SK-N-SH (cell line): ENCODE measurements around the gene SHISA8. TPM values are rescaled to one million over a fixed set of nuclear protein-coding genes. Genes with fewer than 3 reads are reported as not detected.

ENCODE experiments used
- CTCF ChIA-PET: fragments of 300-600, 350-600 bp; formaldehyde crosslinking; extraction: SDS; loops from one replicate; lab custom pipeline; 2021; lab: Yijun Ruan, JAX
- POLR2A ChIA-PET: fragments of 350-600 bp; sonication (Branson Sonifier 250); formaldehyde crosslinking; extraction: SDS; loops from one replicate; lab custom pipeline; 2020; ENCODE audit warnings: antibody characterized with exemption, inconsistent platforms; lab: Yijun Ruan, JAX
- DNase-seq: peaks from one replicate; pipeline ENCODE4 v3.0.0; 2012
- H2AFZ ChIP-seq: fragments of 200-600 bp; sonication (generic); 2 replicates; pipeline ENCODE4 v1.8.1; 2016; ENCODE audit warnings: antibody characterized with exemption, mild to moderate bottlenecking, low read depth
- H3F3A ChIP-seq: fragments of 200-600 bp; sonication (generic); replicated peaks from 2 replicates; pipeline ENCODE3; 2016; ENCODE audit warnings: antibody characterized with exemption, mild to moderate bottlenecking; ENCODE audit not compliant: insufficient read depth
- H3K27ac ChIP-seq, 2 experiments: fragments of 200-500 bp in 1 of 2; fragments of 200-600 bp in 1 of 2; sonication (Bioruptor generic) in 1 of 2; sonication (generic), shearing (Covaris generic) in 1 of 2; 2 replicates each; pipeline versions ENCODE4 v1.5.1 to v1.6.1; 2014 to 2016; ENCODE audit warnings: low read depth in 2 of 2, inconsistent platforms in 1 of 2, low read length in 1 of 2, mild to moderate bottlenecking in 1 of 2, mixed read lengths in 1 of 2
- H3K27me3 ChIP-seq: fragments of 200-600 bp; sonication (generic), shearing (Covaris generic); 2 replicates; pipeline ENCODE4 v1.6.1; 2016; ENCODE audit warnings: mixed run types; ENCODE audit not compliant: insufficient read depth
- H3K36me3 ChIP-seq, 2 experiments: fragments of 200-500 bp in 1 of 2; fragments of 200-600 bp in 1 of 2; sonication (Bioruptor generic) in 1 of 2; sonication (generic) in 1 of 2; replicated peaks in 1 of 2; 2 replicates each; pipeline versions ENCODE3 to v1.5.1; 2014 to 2016; ENCODE audit warnings: low read length in 1 of 2, mild to moderate bottlenecking in 1 of 2; ENCODE audit not compliant: insufficient read depth in 2 of 2, control insufficient read depth in 1 of 2
- H3K4me1 ChIP-seq, 2 experiments: fragments of 200-500 bp in 1 of 2; fragments of 200-600 bp in 1 of 2; sonication (Bioruptor generic) in 1 of 2; sonication (generic), shearing (Covaris generic) in 1 of 2; 2 replicates each; pipeline versions ENCODE4 v1.5.1 to v1.6.1; 2014 to 2016; ENCODE audit warnings: low read depth in 1 of 2, low read length in 1 of 2, mixed run types in 1 of 2; ENCODE audit not compliant: insufficient read depth in 2 of 2, control insufficient read depth in 1 of 2
- H3K4me2 ChIP-seq: fragments of 200-600 bp; sonication (generic), shearing (Covaris generic); 2 replicates; pipeline ENCODE4 v1.6.1; 2017; ENCODE audit warnings: mixed run types
- H3K4me3 ChIP-seq, 2 experiments: fragments of 200-500 bp in 1 of 2; fragments of 200-600 bp in 1 of 2; sonication (Bioruptor generic) in 1 of 2; sonication (generic), shearing (Covaris generic) in 1 of 2; 2 replicates each; pipeline versions ENCODE4 v1.5.1 to v1.8.1; 2014 to 2016; ENCODE audit warnings: low read depth in 2 of 2, inconsistent platforms in 1 of 2, low read length in 1 of 2, mild to moderate bottlenecking in 1 of 2, mixed read lengths in 1 of 2, moderate library complexity in 1 of 2
- H3K79me2 ChIP-seq: fragments of 200-600 bp; sonication (generic); 2 replicates; pipeline ENCODE4 v1.8.1; 2017; ENCODE audit warnings: mild to moderate bottlenecking; ENCODE audit not compliant: insufficient read depth
- H3K9ac ChIP-seq: fragments of 200-600 bp; sonication (generic); 2 replicates; pipeline ENCODE4 v1.6.1; 2017; ENCODE audit warnings: mixed run types
- H3K9me2 ChIP-seq: fragments of 200-600 bp; sonication (generic); 2 replicates; pipeline ENCODE4 v1.6.1; 2017; ENCODE audit warnings: mixed run types
- H3K9me3 ChIP-seq: fragments of 200-600 bp; sonication (generic); 2 replicates; pipeline ENCODE4 v1.6.1; 2017; ENCODE audit warnings: mixed run types, mild to moderate bottlenecking, moderate library complexity
- H4K20me1 ChIP-seq: fragments of 200-600 bp; sonication (generic); 2 replicates; pipeline ENCODE4 v1.6.1; 2017; ENCODE audit warnings: mild to moderate bottlenecking, mixed run types; ENCODE audit not compliant: insufficient read depth
- CHD2 ChIP-seq: fragments of 150-350 bp; IDR thresholded peaks from 2 replicates; pipeline ENCODE4 v1.6.1; 2018; ENCODE audit warnings: low read length; ENCODE audit not compliant: partially characterized antibody
- ELF1 ChIP-seq: IDR thresholded peaks from 2 replicates; pipeline ENCODE4 v1.4.0; 2012
- EP300 ChIP-seq, 2 experiments: IDR thresholded peaks; 2 replicates each; pipeline versions ENCODE4 v1.4.0 to v1.6.1; 2012; ENCODE audit warnings: borderline replicate concordance in 1 of 2, low read depth in 1 of 2, low read length in 1 of 2
- FOSL2 ChIP-seq: IDR thresholded peaks from 2 replicates; pipeline ENCODE4 v1.4.0; 2012; ENCODE audit warnings: low read depth, mild to moderate bottlenecking, moderate library complexity, borderline replicate concordance
- FOXM1 ChIP-seq: IDR thresholded peaks from 2 replicates; pipeline ENCODE4 v1.4.0; 2012; ENCODE audit warnings: low read depth, mild to moderate bottlenecking
- IRF3 ChIP-seq: fragments of 150-350 bp; IDR thresholded peaks from 2 replicates; pipeline ENCODE4 v1.6.1; 2016; ENCODE audit warnings: mild to moderate bottlenecking, low read depth, low read length
- JUND ChIP-seq: IDR thresholded peaks from 2 replicates; pipeline ENCODE4 v1.4.0; 2012
- MAX ChIP-seq: IDR thresholded peaks from 2 replicates; pipeline ENCODE4 v1.4.0; 2012; ENCODE audit warnings: low read depth
- NFIC ChIP-seq: IDR thresholded peaks from 2 replicates; pipeline ENCODE4 v1.4.0; 2012; ENCODE audit warnings: borderline replicate concordance
- NRF1 ChIP-seq: IDR thresholded peaks from 2 replicates; pipeline ENCODE4 v1.6.1; 2012; ENCODE audit warnings: low read depth, mild to moderate bottlenecking, low read length
- PBX3 ChIP-seq: IDR thresholded peaks from 2 replicates; pipeline ENCODE4; 2012
- POLR2AphosphoS5 ChIP-seq: IDR thresholded peaks from 2 replicates; pipeline ENCODE4 v1.6.1; 2012; ENCODE audit warnings: low read depth, low read length
- RAD21 ChIP-seq: IDR thresholded peaks from 2 replicates; pipeline ENCODE4 v1.6.1; 2012; ENCODE audit warnings: mild to moderate bottlenecking, low read length
- RCOR1 ChIP-seq: fragments of 150-350 bp; IDR thresholded peaks from 2 replicates; pipeline ENCODE4 v1.6.1; 2017; ENCODE audit warnings: antibody characterized with exemption, low read length
- RFX5 ChIP-seq: IDR thresholded peaks from 2 replicates; pipeline ENCODE4 v1.6.1; 2012; ENCODE audit warnings: mild to moderate bottlenecking, improper control_type of control experiment, low read length
- TAF1 ChIP-seq: IDR thresholded peaks from 2 replicates; pipeline ENCODE4 v1.6.1; 2012; ENCODE audit warnings: low read depth, mild to moderate bottlenecking, low read length, moderate library complexity, borderline replicate concordance
- USF2 ChIP-seq: fragments of 150-350 bp; IDR thresholded peaks from 2 replicates; pipeline ENCODE4 v1.6.1; 2017; ENCODE audit warnings: antibody characterized with exemption, low read length, low read depth, borderline replicate concordance
- YY1 ChIP-seq: IDR thresholded peaks from 2 replicates; pipeline ENCODE4 v1.4.0; 2012; ENCODE audit warnings: low read depth, mild to moderate bottlenecking
- ZBTB33 ChIP-seq: IDR thresholded peaks from 2 replicates; pipeline ENCODE4 v1.4.0; 2012; ENCODE audit warnings: low read depth, borderline replicate concordance
- WGBS: methylation state at CpG from one replicate; pipeline ENCODE4 v1.1.6; 2017; ENCODE audit warnings: low lambda C conversion rate; 5-methylcytosine and 5-hydroxymethylcytosine counted together
- polyA plus RNA-seq, 3 experiments: library from polyadenylated mRNA; depleted of rRNA; stranded (reverse); fragments of >200 nt; gene quantifications; 2 replicates each; pipeline ENCODE4 v1.2.3, GENCODE V29; 2012

The SHISA8 gene
- polyA plus RNA-seq, 1 of the 3 experiments (the other 2 are of a cell fraction) = not detected

- Histone ChIP-seq H3K9me3 (no peaks in the 10 kb centered on the region), H3K4me3 (no peak overlapping the region), H3K9ac (no peak overlapping the region), H3K27ac (no peak overlapping the region), H3K4me2 (no peak overlapping the region), H2AFZ (no peak overlapping the region), H3K79me2 (no peaks in the 10 kb centered on the region), H3F3A (no peaks in the 10 kb centered on the region), H3K4me1 (peaks cover 0 to 3% of the 10 kb centered on the region in 2 experiments; a peak in 2 of 4 replicates), H3K36me3 (no peaks in the 10 kb centered on the region), H3K27me3 (no peaks in the 10 kb centered on the region), H3K9me2 (no peaks in the 10 kb centered on the region), H4K20me1 (no peaks in the 10 kb centered on the region)
- no peak for DNase-seq
- CTCF ChIA-PET = interaction anchor here (0.8 kb wide), 1 partner anchor 21 kb away, joined by 3 read pairs; no protein-coding TSS in a partner anchor
- TF ChIP-seq ELF1 (no peak), YY1 (no peak), FOXM1 (no peak), CHD2 (no peak), NRF1 (no peak), TAF1 (no peak), POLR2AphosphoS5 (no peak), RFX5 (no peak), NFIC (no peak), ZBTB33 (no peak), IRF3 (no peak), USF2 (no peak), MAX (no peak), RAD21 (no peak), JUND (no peak), RCOR1 (no peak), PBX3 (no peak), FOSL2 (no peak), EP300 (IDR thresholded peaks at IDR 0.05; ENCODE audit: borderline replicate concordance in 1 of 2, low read depth in 1 of 2, low read length in 1 of 2) (no peak)
- POLR2A ChIA-PET = no interaction called here
- WGBS = 98% methylated on average over 11 of the region's 21 CpGs
Observed at GRCh38 chr22:41920271-41920976, 5.5 kb upstream of the SHISA8 start.
